Measurements from ENCODE around the gene SLC25A21.
"Not testable (repeated sequence)": the region's sequence is repeated elsewhere in the genome, so short reads cannot be mapped to it uniquely, and the experiment has no call there.

The SLC25A21 gene

GRCh38 chr14:36747411-36748184 lies 424.8 kb downstream of the SLC25A21 start:
- no peak for FAIRE-seq

- no peak for FAIRE-seq
Observed at GRCh38 chr14:36746872-36747271, 425.5 kb downstream of the SLC25A21 start.

- FAIRE-seq, result no peak
Observed at GRCh38 chr14:36741858-36742257, 430.5 kb downstream of the SLC25A21 start.

GRCh38 chr14:36738269-36738668 lies 434.1 kb downstream of the SLC25A21 start:
- no peak for FAIRE-seq

GRCh38 chr14:36726128-36726527 lies 446.3 kb downstream of the SLC25A21 start:
- no peak for FAIRE-seq

- no peak for FAIRE-seq
Observed at GRCh38 chr14:36724162-36724561, 448.2 kb downstream of the SLC25A21 start.

- no peak for FAIRE-seq
Observed at GRCh38 chr14:36723530-36723929, 448.9 kb downstream of the SLC25A21 start.

GRCh38 chr14:36721877-36722276 lies 450.5 kb downstream of the SLC25A21 start:
- FAIRE-seq, result no peak

GRCh38 chr14:36720657-36721056 lies 451.7 kb downstream of the SLC25A21 start:
- no peak for FAIRE-seq

GRCh38 chr14:36719823-36720222 lies 452.6 kb downstream of the SLC25A21 start:
- no peak for FAIRE-seq

GRCh38 chr14:36718216-36718615 lies 454.2 kb downstream of the SLC25A21 start:
- no peak for FAIRE-seq

GRCh38 chr14:36717363-36717762 lies 455.0 kb downstream of the SLC25A21 start:
- no peak for FAIRE-seq

- no peak for FAIRE-seq
Observed at GRCh38 chr14:36716614-36717184, 455.7 kb downstream of the SLC25A21 start.

GRCh38 chr14:36713960-36714703 lies 458.3 kb downstream of the SLC25A21 start:
- FAIRE-seq, result no peak

- no peak for FAIRE-seq
Observed at GRCh38 chr14:36707570-36707969, 464.8 kb downstream of the SLC25A21 start.

- FAIRE-seq, result no peak
Observed at GRCh38 chr14:36702474-36702873, 469.9 kb downstream of the SLC25A21 start.

GRCh38 chr14:36701132-36701531 lies 471.3 kb downstream of the SLC25A21 start:
- no peak for FAIRE-seq

- no peak for FAIRE-seq
Observed at GRCh38 chr14:36700651-36701050, 471.8 kb downstream of the SLC25A21 start.

- not testable (repeated sequence) for FAIRE-seq
Observed at GRCh38 chr14:36699420-36699819, 473.0 kb downstream of the SLC25A21 start.

- FAIRE-seq, result no peak
Observed at GRCh38 chr14:36690311-36691040, 481.9 kb downstream of the SLC25A21 start.

GRCh38 chr14:36684946-36685345 lies 487.5 kb downstream of the SLC25A21 start:
- no peak for FAIRE-seq

- FAIRE-seq, result no peak
Observed at GRCh38 chr14:36683083-36683724, 489.2 kb downstream of the SLC25A21 start.

- FAIRE-seq, result no peak
Observed at GRCh38 chr14:36682338-36682737, 490.1 kb downstream of the SLC25A21 start.

All from islet of Langerhans (tissue), 1 donor.